ACC112 (cell line): ENCODE results near the gene PTPN9.
A peak's percentile ranks its signal among the peaks of the same experiment; 100 is the strongest.
"Not testable (repeated sequence)": the region's sequence is repeated elsewhere in the genome, so short reads cannot be mapped to it uniquely, and the experiment has no call there.

Experiments used
- H2AFZ ChIP-seq: fragments of 200-600 bp; sonication (generic); one replicate; pipeline ENCODE4 v1.6.0; 2017; ENCODE audit warnings: antibody characterized with exemption, low read length; ENCODE audit not compliant: unreplicated experiment
- H3K27ac ChIP-seq: fragments of 200-600 bp; sonication (generic); 2 replicates; pipeline ENCODE4 v1.5.1; 2014; ENCODE audit warnings: low read depth, mild to moderate bottlenecking, antibody characterized with exemption, low read length, moderate library complexity
- H3K27me3 ChIP-seq: fragments of 200-600 bp; sonication (generic); 2 replicates; pipeline ENCODE4 v1.6.1; 2014; ENCODE audit warnings: mild to moderate bottlenecking, antibody characterized with exemption, low read length, moderate library complexity, mixed read lengths; ENCODE audit not compliant: insufficient read depth
- H3K36me3 ChIP-seq: fragments of 200-600 bp; sonication (generic); 2 replicates; pipeline ENCODE4 v1.6.1; 2016; ENCODE audit warnings: mild to moderate bottlenecking, antibody characterized with exemption, low read length, moderate library complexity, mixed read lengths; ENCODE audit not compliant: insufficient read depth
- H3K4me1 ChIP-seq: fragments of 200-600 bp; sonication (generic); one replicate; pipeline ENCODE4 v1.6.1; 2016; ENCODE audit warnings: low read length, mixed read lengths; ENCODE audit not compliant: insufficient read depth, unreplicated experiment, control insufficient read depth
- H3K4me3 ChIP-seq: fragments of 200-600 bp; sonication (generic); 2 replicates; pipeline ENCODE4 v1.5.1; 2014; ENCODE audit warnings: mild to moderate bottlenecking, low read depth, low read length
- H3K79me2 ChIP-seq: fragments of 200-600 bp; sonication (generic); one replicate; pipeline ENCODE4 v1.6.0; 2016; ENCODE audit warnings: low read length; ENCODE audit not compliant: control insufficient read depth, unreplicated experiment, insufficient read depth

Gene PTPN9

DNA sequence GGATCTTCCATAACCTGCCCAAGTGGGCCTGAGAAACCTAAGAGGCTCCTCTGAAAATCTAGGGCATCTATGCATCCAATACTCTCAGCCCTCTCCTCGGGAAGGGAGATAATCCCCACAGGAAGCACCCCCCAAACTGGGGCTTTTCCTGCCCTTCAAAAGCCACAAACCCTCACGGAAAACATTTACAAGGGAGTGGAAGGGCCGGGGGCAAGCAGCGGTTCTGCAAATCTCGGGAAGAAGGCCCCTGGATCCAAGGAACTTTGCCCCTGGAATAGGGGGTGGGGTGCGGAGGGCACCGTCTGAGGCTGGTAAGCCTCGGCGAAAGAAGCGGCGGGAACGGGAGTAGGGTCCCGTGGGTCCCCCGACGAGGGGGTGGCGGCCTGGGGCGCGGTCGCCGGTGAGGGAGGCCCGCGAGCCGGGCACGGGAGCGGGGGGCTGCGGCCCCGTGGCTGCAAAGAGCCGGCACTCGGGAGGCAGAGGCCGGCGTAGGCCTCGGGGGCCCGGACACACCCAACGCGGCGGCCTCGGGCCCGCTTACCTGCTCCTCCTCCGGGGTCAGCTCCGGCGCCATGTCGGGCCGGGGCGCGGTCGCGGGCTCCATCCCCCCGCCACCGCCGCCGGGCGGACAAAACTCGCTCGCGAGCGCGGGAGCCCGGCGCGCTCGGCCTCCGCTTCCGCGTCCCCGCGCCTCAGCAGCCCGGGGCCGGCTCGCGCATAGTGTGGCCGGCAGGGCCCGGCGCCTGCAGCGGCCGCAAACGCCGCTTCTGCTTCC is 755 bp downstream of the PTPN9 start:
- H2AFZ ChIP-seq, result peak overlapping the region; percentile 99
- H3K4me3 ChIP-seq, result peak overlapping the region; percentile 90
- peaks cover 52% of the 10 kb centered on the region for H3K79me2 ChIP-seq
- H3K27ac ChIP-seq, result peak overlapping the region; percentile 58
- H3K27me3 ChIP-seq, result no peaks in the 10 kb centered on the region
- no peaks in the 10 kb centered on the region for H3K36me3 ChIP-seq
- peaks cover 12% of the 10 kb centered on the region for H3K4me1 ChIP-seq

DNA sequence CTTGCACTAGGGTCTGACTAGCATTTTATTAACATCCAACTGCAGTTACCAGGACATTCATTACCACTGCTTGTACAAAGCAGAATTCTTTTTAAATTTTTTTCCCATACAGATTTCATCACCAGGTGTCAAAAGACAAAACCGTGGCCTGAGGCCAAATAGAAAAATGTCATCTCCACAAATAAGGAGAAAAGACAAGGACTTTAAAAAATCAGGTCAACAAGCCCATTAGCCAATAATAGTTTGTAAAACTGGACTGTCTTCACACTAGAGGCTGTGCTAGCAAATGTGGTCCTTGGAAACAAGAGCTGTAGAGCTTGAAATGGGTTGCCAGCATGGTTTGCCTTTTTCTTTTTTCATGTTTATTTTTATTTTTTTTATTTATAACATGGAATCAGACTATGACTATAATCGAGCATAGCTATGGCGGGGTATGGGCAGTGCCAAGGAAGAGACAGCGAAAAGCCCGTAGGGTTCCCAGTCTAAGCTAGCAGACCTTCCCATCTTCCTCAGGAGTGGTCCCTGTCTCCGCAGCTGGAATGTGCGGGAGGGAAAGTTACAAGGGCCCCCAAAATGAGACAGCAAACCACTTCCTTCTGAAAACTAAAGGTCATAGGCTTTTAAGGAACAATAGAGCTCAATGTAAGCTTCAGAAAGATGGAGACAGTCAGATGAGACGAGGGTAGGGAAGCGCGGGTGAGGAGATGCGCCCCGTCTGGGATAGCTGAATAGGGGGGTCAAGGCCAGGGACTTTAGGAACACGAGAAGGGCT is 1.5 kb downstream of the PTPN9 start:
- Histone ChIP-seq H3K36me3 (no peaks in the 10 kb centered on the region), H3K79me2 (peaks cover 60% of the 10 kb centered on the region), H2AFZ (peak overlapping the region; percentile 99), H3K27ac (peak overlapping the region; percentile 58), H3K27me3 (no peaks in the 10 kb centered on the region), H3K4me1 (peaks cover 19% of the 10 kb centered on the region), H3K4me3 (peak overlapping the region; percentile 90)

DNA sequence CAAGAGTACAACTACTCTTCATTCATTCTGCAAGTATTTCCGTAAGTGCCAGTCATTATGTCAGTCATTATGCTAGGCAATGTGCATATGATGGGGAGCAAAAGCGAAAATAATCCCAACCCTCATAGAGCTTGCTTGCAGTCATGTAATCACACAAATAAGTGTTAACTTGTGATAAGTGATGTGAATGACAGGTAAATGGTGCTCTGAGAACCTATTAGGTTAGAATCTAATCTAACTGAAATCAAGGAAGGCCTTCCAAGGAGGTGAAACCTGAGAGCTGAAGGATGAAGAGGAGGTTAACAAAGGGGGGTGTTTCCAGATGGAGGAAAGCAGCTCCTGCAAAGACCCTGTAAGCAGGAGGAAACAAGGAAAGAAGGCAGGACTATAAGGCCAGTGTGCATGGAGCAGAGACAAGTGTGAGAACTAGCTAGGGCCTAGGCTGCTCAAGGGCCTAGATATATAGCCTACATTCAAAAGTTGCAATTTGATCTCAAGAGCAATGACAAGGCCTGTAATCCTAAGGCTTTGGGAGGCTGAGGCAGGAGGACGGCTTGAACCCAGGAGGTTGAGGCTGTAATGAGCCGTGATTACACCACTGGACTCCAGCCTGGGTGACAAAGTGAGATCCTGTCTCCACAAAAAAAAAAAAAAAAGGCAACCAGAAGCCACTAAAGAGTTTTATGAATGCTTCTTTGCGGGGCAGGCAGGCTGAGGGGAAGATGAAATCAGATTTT is 5.3 kb downstream of the PTPN9 start:
- H3K4me1 ChIP-seq, result peaks cover 15% of the 10 kb centered on the region
- H2AFZ ChIP-seq, result no peak overlapping the region
- no peaks in the 10 kb centered on the region for H3K27me3 ChIP-seq
- H3K4me3 ChIP-seq, result no peak overlapping the region
- no peak overlapping the region for H3K27ac ChIP-seq
- H3K36me3 ChIP-seq, result peaks cover 3% of the 10 kb centered on the region; the same call in 1 of the 2 replicates
- peaks cover 84% of the 10 kb centered on the region for H3K79me2 ChIP-seq

DNA sequence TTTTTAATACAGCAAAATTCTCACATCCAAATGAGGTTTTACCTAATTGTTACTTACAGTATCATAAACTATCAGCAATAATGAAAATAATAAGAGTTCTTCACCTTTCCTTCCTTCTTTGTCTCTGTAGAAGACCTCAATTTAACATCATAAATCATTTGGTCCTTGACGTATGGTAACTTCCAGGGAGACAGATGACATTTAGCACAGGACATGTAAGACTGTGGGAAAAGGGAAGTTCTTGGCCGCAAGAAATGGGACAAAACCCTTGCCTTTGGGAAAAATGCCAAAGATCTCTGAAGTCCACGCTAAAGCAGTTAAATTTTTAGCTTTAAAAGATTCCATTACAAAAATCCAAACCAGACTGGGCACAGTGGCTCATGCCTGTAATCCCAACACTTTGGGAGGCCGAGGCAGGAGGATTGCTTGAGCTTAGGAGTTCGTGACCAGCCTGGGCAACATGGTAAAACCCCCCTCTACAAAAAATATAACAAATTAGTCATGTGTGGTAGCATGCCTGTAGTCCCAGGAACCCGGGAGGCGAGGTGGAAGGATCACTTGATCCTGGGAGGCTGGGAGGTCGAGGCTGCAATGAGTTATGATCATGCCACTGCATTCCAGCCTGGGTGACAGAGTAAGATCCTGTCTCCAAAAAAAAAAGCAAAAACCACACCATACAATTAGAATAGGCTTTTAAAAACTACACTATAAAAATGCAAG is 8.8 kb downstream of the PTPN9 start:
- peaks cover 81% of the 10 kb centered on the region for H3K79me2 ChIP-seq
- H3K36me3 ChIP-seq, result peaks cover 8% of the 10 kb centered on the region; the same call in 1 of the 2 replicates
- no peak overlapping the region for H3K4me3 ChIP-seq
- peaks cover 19% of the 10 kb centered on the region for H3K4me1 ChIP-seq
- no peak overlapping the region for H3K27ac ChIP-seq
- no peaks in the 10 kb centered on the region for H3K27me3 ChIP-seq
- H2AFZ ChIP-seq, result no peak overlapping the region

DNA sequence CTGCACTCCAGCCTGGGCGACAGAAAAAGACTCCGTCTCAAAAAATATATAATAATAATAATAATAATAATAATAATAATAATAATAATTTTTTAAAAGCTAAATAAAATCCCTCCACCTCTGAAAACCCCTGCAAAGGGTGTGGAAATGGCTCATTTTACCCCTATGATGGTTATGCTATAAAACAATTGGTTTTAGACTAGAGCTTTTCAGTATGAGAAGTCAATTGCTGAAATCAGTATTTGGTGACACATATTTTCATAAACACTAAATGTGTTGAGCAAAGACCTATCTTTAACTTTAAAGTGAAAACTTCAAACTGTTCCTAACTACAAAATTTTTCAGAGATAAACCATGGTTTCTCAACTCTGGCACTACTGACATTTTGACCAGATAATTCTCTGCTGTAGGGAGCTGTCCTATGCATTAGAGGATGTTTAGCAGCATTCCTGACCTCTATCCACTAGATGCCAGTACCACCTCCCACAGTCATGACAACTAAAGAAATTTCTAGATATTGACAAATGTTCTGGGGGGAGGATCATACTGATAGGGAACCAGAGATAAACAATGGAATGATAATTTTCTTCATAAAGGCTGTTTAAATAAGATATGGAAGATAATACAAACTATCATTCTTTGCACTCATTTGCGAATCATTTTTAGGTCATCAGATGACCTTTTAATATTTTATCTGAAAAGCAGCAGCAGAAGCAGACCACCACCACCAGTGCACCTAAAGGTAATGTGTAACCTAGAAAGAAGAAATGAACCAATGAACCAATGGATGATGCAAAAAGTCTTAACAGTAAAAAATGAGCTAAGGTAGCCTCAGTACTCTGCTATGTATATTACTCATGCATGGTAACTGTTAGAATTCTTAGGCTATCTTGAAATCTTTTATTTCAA is 13.8 kb downstream of the PTPN9 start:
- peaks cover 66% of the 10 kb centered on the region for H3K79me2 ChIP-seq
- peaks cover 11% of the 10 kb centered on the region for H3K4me1 ChIP-seq
- H3K36me3 ChIP-seq, result peaks cover 10% of the 10 kb centered on the region; the same call in 1 of the 2 replicates
- no peak overlapping the region for H2AFZ ChIP-seq
- H3K27me3 ChIP-seq, result no peaks in the 10 kb centered on the region
- no peak overlapping the region for H3K4me3 ChIP-seq
- 0 out of 2 replicates have a peak overlapping the region, but pooled peaks have one; percentile 0 for H3K27ac ChIP-seq

DNA sequence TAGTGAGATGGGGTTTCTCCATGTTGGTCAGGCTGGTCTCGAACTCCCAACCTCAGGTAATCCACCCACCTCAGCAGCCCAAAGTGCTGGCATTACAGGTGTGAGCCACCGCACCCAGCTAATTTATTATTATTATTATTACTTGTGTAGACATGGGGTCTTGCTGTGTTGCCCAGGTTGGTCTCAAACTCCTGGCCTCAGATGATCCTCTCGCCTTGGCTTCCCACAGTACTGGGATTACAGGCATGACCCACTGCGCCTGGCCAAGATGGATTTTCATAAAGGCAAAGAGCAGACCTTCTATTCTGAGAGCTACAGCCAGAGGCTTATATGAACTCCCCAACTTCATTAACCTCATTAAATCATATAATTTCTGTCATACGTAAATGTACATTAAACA is 17.2 kb downstream of the PTPN9 start:
- no peak overlapping the region for H3K27ac ChIP-seq
- H3K27me3 ChIP-seq, result no peaks in the 10 kb centered on the region
- peaks cover 35% of the 10 kb centered on the region for H3K79me2 ChIP-seq
- no peak overlapping the region for H3K4me3 ChIP-seq
- H3K4me1 ChIP-seq, result peaks cover 11% of the 10 kb centered on the region
- peaks cover 7% of the 10 kb centered on the region; the same call in 1 of the 2 replicates for H3K36me3 ChIP-seq
- no peak overlapping the region for H2AFZ ChIP-seq

DNA sequence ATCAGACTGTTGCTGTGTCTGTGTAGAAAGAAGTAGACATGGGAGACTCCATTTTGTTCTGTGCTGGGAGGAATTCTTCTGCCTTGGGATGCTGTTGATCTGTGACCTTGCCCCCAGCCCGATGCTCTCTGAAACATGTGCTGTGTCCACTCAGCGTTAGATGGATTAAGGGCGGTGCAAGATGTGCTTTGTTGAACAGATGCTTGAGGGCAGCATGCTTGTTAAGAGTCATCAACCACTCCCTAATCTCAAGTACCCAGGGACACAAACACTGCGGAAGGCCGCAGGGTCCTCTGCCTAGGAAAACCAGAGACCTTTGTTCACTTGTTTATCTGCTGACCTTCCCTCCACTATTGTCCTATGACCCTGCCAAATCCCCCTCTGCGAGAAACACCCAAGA is 19.8 kb downstream of the PTPN9 start:
- not testable (repeated sequence) for H3K27ac ChIP-seq, H3K36me3 ChIP-seq, H3K4me3 ChIP-seq, H3K4me1 ChIP-seq, H3K27me3 ChIP-seq, H2AFZ ChIP-seq
- peaks cover 26% of the 10 kb centered on the region for H3K79me2 ChIP-seq

DNA sequence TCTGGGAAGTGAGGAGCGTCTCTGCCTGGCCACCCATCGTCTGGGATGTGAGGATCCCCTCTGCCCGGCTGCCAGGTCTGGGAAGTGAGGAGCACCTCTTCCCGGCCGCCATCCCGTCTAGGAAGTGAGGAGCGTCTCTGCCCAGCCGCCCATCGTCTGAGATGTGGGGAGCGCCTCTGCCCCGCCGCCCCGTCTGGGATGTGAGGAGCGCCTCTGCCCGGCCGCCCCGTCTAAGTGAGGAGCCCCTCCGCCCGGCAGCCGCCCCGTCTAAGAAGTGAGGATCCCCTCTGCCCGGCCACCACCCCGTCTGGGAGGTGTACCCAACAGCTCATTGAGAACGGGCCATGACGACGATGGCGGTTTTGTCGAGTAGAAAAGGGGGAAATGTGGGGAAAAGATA is 20.2 kb downstream of the PTPN9 start:
- not testable (repeated sequence) for H3K4me3 ChIP-seq, H3K27me3 ChIP-seq, H2AFZ ChIP-seq, H3K27ac ChIP-seq, H3K4me1 ChIP-seq, H3K36me3 ChIP-seq
- H3K79me2 ChIP-seq, result peaks cover 26% of the 10 kb centered on the region

DNA sequence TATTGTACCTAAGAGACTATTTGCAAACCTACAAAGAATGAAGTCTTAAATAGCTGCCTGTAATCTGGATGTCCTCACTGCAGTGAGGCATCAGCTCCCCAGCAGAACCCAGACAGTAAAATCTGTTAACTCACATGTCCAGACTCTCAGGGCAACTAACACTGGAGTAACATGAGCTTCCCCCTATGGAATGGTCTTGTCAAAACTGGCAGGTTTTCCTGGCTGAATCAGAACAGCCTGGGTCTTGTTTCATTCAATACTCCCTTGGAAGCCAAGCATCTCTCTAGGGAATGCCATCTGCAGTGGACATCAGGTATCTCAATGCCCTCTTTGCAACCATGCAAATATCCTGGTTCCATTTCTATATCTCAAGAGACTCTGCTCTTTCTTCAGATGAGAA is 24.4 kb downstream of the PTPN9 start:
- Histone ChIP-seq H3K79me2 (peaks cover 30% of the 10 kb centered on the region), H3K27me3 (no peaks in the 10 kb centered on the region), H3K27ac (no peak overlapping the region), H3K36me3 (no peaks in the 10 kb centered on the region), H3K4me1 (peaks cover 4% of the 10 kb centered on the region), H2AFZ (no peak overlapping the region), H3K4me3 (no peak overlapping the region)
